GM12878 (cell line): Measurements from ENCODE around the gene ATP6V1D. TPM values are rescaled to one million over a fixed set of nuclear protein-coding genes. Genes with fewer than 3 reads are reported as not detected.

Experiments
- ATAC-seq: fragments of 200-7000 bp; cut with Tn5 transposase; 3 replicates; pipeline ENCODE4 v1.9.1; 2020; ENCODE audit warnings: mild to moderate bottlenecking, moderate library complexity
- BruUV-seq: library from RNA; stranded (reverse); fragments of 400-500 nt; replicated peaks from 2 replicates; lab custom pipeline; 2021; lab: Mats Ljungman, UMichigan
- CTCF ChIA-PET: fragments of 300-600 bp; sonication (Branson Sonifier 250); formaldehyde crosslinking; extraction: SDS; loops from one replicate; lab custom pipeline; 2021; ENCODE audit warnings: inconsistent platforms; lab: Yijun Ruan, JAX
- POLR2A ChIA-PET: fragments of 350-600 bp; formaldehyde crosslinking; extraction: SDS; loops from one replicate; lab custom pipeline; 2021; ENCODE audit warnings: inconsistent platforms; lab: Charles Lee
- RAD21 ChIA-PET: fragments of 300-600 bp; sonication (Branson Sonifier 250); formaldehyde crosslinking; loops from one replicate; lab custom pipeline; 2023; ENCODE audit warnings: antibody characterized with exemption; ENCODE audit not compliant: unreplicated experiment; lab: Charles Lee
- SMC1A ChIA-PET: fragments of 300-600 bp; sonication (Branson Sonifier 250); formaldehyde crosslinking; loops from one replicate; lab custom pipeline; 2023; ENCODE audit not compliant: unreplicated experiment, uncharacterized antibody; lab: Charles Lee
- DNase-seq: peaks from one replicate; pipeline ENCODE4 v3.0.0-alpha.2; 2011; ENCODE audit warnings: low read depth, low spot score
- FAIRE-seq: peaks from 3 replicates; lab custom pipeline; 2011; peaks lifted over from hg19 to GRCh38; lab: Jason Lieb, UNC
- H2AFZ ChIP-seq: 2 replicates; pipeline ENCODE4 v1.6.0; 2011; ENCODE audit warnings: low read depth, low read length, control low read depth; ENCODE audit not compliant: control insufficient read depth
- H3K27ac ChIP-seq: 2 replicates; pipeline ENCODE4 v1.5.1; 2011; ENCODE audit warnings: control low read depth; ENCODE audit not compliant: control insufficient read depth, insufficient read depth
- H3K27me3 ChIP-seq, 2 experiments: replicated peaks in 1 of 2; 2 replicates each; pipeline versions ENCODE4 v1.6.0 to v1.6.1; 2011; ENCODE audit warnings: low read length in 1 of 2; ENCODE audit not compliant: control insufficient read depth in 2 of 2, insufficient read depth in 2 of 2
- H3K36me3 ChIP-seq, 2 experiments: 2 replicates each; pipeline ENCODE4 v1.5.1; 2011; ENCODE audit warnings: low read length in 1 of 2; ENCODE audit not compliant: control insufficient read depth in 2 of 2, insufficient read depth in 2 of 2
- H3K4me1 ChIP-seq: 2 replicates; pipeline ENCODE4 v1.6.1; 2011; ENCODE audit warnings: mild to moderate bottlenecking, low read length, moderate library complexity, mixed read lengths; ENCODE audit not compliant: control insufficient read depth, insufficient read depth
- H3K4me2 ChIP-seq: 2 replicates; pipeline ENCODE4 v1.6.0; 2011; ENCODE audit warnings: control low read depth; ENCODE audit not compliant: control insufficient read depth, insufficient read depth
- H3K4me3 ChIP-seq: fragments of 200-600 bp; sonication (generic); 2 replicates; pipeline ENCODE4 v1.5.1; 2016
- H3K79me2 ChIP-seq: 2 replicates; pipeline ENCODE4 v1.6.0; 2011; ENCODE audit warnings: low read length; ENCODE audit not compliant: control insufficient read depth, insufficient read depth
- H3K9ac ChIP-seq: 2 replicates; pipeline ENCODE4 v1.8.0; 2011; ENCODE audit warnings: low read length, control low read depth, mixed read lengths; ENCODE audit not compliant: control insufficient read depth, insufficient read depth
- H3K9me3 ChIP-seq: replicated peaks from 3 replicates; pipeline ENCODE4 v1.5.1; 2011; ENCODE audit warnings: mild to moderate bottlenecking, low read length; ENCODE audit not compliant: control insufficient read depth, insufficient read depth
- H4K20me1 ChIP-seq: 2 replicates; pipeline ENCODE4 v1.6.0; 2011; ENCODE audit not compliant: control insufficient read depth, insufficient read depth
- BMI1 ChIP-seq: fragments of 450-650 bp; IDR thresholded peaks from 2 replicates; pipeline ENCODE4 v1.6.1; 2016; ENCODE audit warnings: mild to moderate bottlenecking, moderate library complexity, borderline replicate concordance
- BRCA1 ChIP-seq: IDR thresholded peaks from 2 replicates; pipeline ENCODE4 v1.6.1; 2011; ENCODE audit warnings: low read depth, low read length, improper control_type of control experiment
- CBFB ChIP-seq: IDR thresholded peaks from 2 replicates; pipeline ENCODE4 v1.6.1; 2016; ENCODE audit warnings: antibody characterized with exemption, low read depth
- CREM ChIP-seq: IDR thresholded peaks from 2 replicates; pipeline ENCODE4 v1.6.1; 2014; ENCODE audit warnings: antibody characterized with exemption, low read depth
- EZH2 ChIP-seq: IDR thresholded peaks from 2 replicates; pipeline ENCODE4 v1.6.1; 2012; ENCODE audit warnings: low read depth, mild to moderate bottlenecking, control low read depth, inconsistent platforms, low read length, borderline replicate concordance; ENCODE audit not compliant: control insufficient read depth
- GATAD2B ChIP-seq: fragments of 450-650 bp; conservative IDR thresholded peaks from 2 replicates; pipeline ENCODE4 v1.6.1; 2017; ENCODE audit warnings: low read depth, mild to moderate bottlenecking, moderate library complexity
- IRF4 ChIP-seq: IDR thresholded peaks from 2 replicates; pipeline ENCODE4 v1.6.1; 2011; ENCODE audit warnings: low read depth, low read length
- NFXL1 ChIP-seq: fragments of 450-650 bp; IDR thresholded peaks from 2 replicates; pipeline ENCODE4 v1.6.1; 2017; ENCODE audit warnings: antibody characterized with exemption, mild to moderate bottlenecking, borderline replicate concordance
- RUNX3 ChIP-seq: IDR thresholded peaks from 2 replicates; pipeline ENCODE4 v1.6.1; 2012; ENCODE audit warnings: low read length, inconsistent platforms
- SMC3 ChIP-seq: IDR thresholded peaks from 2 replicates; pipeline ENCODE4 v1.6.1; 2011; ENCODE audit warnings: low read length, improper control_type of control experiment, borderline replicate concordance
- ZNF274 ChIP-seq: IDR thresholded peaks from one replicate; pipeline ENCODE4 v1.8.0; 2011; ENCODE audit not compliant: insufficient read length, insufficient read depth
- WGBS: methylation state at CpG from one replicate; pipeline ENCODE4 v1.1.6; 2016; ENCODE audit warnings: low lambda C conversion rate; ENCODE audit not compliant: insufficient replicate concordance, insufficient coverage; ENCODE audit errors: missing lambda C conversion rate; 5-methylcytosine and 5-hydroxymethylcytosine counted together
- in situ Hi-C: fragments of 300-500 bp; cut with MboI; formaldehyde crosslinking; loops from 9 replicates; pipeline ENCODE4 v1.14.3; 2018; ENCODE audit warnings: mixed read lengths
- intact Hi-C: fragments of 100-400 bp; cut with micrococcal nuclease; formaldehyde crosslinking; loops from one replicate; pipeline ENCODE4 v1.14.2; 2022; ENCODE audit not compliant: unreplicated experiment
- polyA plus RNA-seq, 11 experiments: library from polyadenylated mRNA; depleted of rRNA in 4 of 11; unstranded in 6 of 11; stranded (reverse) in 5 of 11; fragments of >200 nt; fragmentation: Nextera tagmentation in 4 of 11; fragmentation: Illumina TruSeq in 1 of 11; extraction: Ambion mirVana in 4 of 11; extraction: Trizol in 1 of 11; gene quantifications; 1 replicate in 1 of 11; 2 replicates in 10 of 11; pipeline versions ENCODE4 v1.2.1 to v1.2.3, GENCODE V29; 2011 to 2016; ENCODE audit warnings: inconsistent platforms in 2 of 11, missing spikeins in 2 of 11, low read depth in 1 of 11
- total RNA-seq, 4 experiments: library from RNA; depleted of rRNA in 3 of 4; stranded (reverse); fragments of >200 nt in 3 of 4; fragmentation: Illumina TruSeq in 1 of 4; extraction: Trizol in 1 of 4; gene quantifications; 2 replicates each; pipeline versions ENCODE4 v1.2.1 to v1.2.3, GENCODE V29; 2013 to 2021

ATP6V1D gene
- total and polyA plus RNA-seq, 10 of the 15 experiments (the other 5 are each of a cell fraction or from before 2014, with no cell fraction given) = 24.0 to 71.6 (median 47.8) TPM

- no peaks in the 10 kb centered on the region; a peak in 1 of 4 replicates for H3K36me3 ChIP-seq
- no TSS peak for BruUV-seq
- H3K9me3 ChIP-seq = no peaks in the 10 kb centered on the region
- ChIA-PET POLR2A (no interaction called here), RAD21 (no interaction called here), CTCF (no interaction called here), SMC1A (interaction anchor here (1.5 kb wide), 1 partner anchor 10 kb away, joined by 3 read pairs; no protein-coding TSS in a partner anchor)
- intact Hi-C loops (no loop called here), in situ Hi-C loops (no loop called here)
- H3K9ac ChIP-seq = no peak overlapping the region
- no peaks in the 10 kb centered on the region for H3K79me2 ChIP-seq
- no peak overlapping the region for H3K4me3 ChIP-seq
- no peak for DNase-seq
- ATAC-seq = no peak
- H3K4me1 ChIP-seq = no peaks in the 10 kb centered on the region
- no peak overlapping the region for H2AFZ ChIP-seq
- H3K4me2 ChIP-seq = no peak overlapping the region
- H3K27me3 ChIP-seq = no peaks in the 10 kb centered on the region
- no peaks in the 10 kb centered on the region for H4K20me1 ChIP-seq
- H3K27ac ChIP-seq = no peak overlapping the region
- FAIRE-seq = no peak
- TF ChIP-seq SMC3 (no peak), EZH2 (no peak), ZNF274 (no peak), BRCA1 (no peak), CBFB (no peak), IRF4 (no peak), BMI1 (no peak), NFXL1 (no peak), GATAD2B (no peak), RUNX3 (no peak), CREM (no peak)
- 64% methylated on average over 9 of the region's 9 CpGs for WGBS
Observed at GRCh38 chr14:67392800-67393199, 33.2 kb upstream of the ATP6V1D start.
